HG02623 (cell line): ENCODE measurements around the gene GTPBP4.

Experiments used
- ATAC-seq: cut with Tn5 transposase; IDR thresholded peaks from one replicate; pipeline ENCODE4 v1.9.1; 2021; ENCODE audit warnings: moderate library complexity; ENCODE audit not compliant: unreplicated experiment

Gene GTPBP4

DNA sequence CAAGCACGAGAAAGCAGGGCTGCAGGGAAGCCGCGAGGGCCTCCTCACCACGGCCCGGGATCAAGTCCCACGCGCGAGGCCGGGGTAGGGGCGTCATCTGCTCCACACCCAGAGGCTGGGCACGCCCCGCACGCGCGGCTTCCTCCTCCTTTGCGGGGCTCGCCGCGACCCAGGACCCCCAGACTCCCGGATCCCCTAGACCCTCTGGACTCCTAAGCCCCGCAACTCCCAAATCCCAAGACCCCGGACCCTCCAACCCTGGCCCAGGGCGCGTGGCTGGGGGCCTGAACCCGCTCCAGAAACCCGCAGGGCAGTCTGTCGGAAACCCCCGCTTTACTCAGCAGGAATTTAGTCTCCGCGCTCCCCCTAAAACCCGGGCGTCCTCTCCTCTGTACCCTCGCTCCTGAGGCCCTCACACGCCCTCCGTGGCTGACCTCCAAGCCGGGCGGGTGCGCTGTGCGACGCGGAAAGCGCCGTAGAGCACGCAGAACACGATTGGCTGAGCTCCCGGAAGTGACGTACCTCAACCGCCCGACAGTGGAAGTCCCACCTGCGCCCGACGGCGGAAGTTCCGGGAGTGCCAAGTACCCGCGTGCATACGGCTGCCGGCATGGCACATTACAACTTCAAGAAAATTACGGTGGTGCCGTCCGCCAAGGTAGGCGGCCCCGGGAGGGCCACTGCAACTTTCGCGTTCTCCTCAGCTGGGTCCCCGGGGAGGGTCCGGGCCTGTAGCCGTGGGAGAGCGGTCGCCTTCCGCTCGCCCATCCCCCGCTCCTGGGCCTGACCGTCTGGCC lies at the start of gene GTPBP4:
Gene GTPBP4 (plus strand): TSS at position 565 of the 797 bp plus-strand sequence. CDS start 46 bp downstream, at position 611.
- ATAC-seq = peak; percentile 93

DNA sequence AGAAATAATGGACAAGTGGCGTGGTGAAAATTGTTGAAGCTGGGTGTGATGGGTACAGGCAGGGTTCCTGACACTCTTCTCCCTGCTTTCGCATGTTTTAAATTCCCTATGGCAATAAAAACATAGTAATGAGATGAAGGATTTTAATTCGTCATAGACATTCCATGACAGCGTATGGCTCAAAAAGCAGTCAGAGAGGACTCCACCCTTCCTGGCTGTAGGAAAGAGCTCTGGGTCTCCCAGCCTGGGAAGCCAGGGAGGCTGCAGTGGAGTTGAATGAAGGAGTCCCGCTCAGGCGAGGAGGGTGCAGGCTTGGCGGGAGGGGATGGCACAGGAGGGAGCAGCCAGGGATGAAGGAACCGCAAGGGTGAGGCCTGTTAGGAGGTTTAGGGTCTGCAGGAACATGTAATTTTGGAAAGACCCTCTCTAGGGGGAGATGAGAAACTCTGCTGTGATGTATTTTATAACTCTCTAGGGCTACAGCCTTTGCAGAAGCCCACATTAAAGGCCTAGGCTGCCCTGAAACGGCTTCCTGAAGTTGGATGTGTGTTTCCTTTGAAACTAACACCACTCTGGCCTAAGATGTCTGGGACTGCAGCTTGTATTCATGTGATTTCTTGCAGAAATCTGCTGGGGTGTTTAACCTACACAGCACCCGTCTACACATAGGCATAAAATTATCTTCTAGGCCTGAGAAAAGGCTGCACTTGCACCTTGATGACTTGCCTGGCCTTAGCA lies 49.1 kb upstream of the GTPBP4 start:
- no peak for ATAC-seq

DNA sequence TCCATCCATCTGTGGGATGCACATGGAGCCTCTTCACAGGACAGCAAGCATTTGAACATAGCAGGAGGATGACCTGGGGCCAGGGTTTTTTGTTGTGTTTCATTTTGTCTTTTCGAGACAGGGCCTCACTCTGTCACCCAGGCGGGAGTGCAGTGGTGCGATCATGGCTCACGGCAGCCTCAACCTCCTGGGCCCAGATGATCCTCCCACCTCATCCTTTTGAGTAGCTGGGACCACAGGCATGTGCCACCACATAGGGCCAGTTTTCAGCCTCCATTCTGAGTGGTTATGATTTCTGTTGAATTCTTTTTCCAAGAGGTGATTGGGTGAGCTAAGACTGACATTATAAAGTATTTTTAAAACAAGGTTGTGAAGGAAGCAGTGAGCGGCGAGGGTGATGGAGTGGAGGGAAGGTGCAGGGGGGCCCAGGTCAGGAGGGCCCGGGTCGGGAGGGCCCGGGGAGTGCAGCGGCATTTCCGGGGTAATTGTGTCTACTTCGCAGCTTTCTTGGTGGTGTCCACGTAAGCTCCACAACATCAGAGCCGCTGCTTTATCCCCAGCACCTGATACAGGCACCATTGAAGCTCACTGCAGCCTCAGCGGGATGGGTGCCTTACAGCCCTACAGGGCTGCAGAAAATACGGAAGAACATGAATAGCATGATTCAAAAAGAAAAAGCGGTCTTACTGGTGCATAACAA lies 44.8 kb upstream of the GTPBP4 start:
- ATAC-seq = no peak

DNA sequence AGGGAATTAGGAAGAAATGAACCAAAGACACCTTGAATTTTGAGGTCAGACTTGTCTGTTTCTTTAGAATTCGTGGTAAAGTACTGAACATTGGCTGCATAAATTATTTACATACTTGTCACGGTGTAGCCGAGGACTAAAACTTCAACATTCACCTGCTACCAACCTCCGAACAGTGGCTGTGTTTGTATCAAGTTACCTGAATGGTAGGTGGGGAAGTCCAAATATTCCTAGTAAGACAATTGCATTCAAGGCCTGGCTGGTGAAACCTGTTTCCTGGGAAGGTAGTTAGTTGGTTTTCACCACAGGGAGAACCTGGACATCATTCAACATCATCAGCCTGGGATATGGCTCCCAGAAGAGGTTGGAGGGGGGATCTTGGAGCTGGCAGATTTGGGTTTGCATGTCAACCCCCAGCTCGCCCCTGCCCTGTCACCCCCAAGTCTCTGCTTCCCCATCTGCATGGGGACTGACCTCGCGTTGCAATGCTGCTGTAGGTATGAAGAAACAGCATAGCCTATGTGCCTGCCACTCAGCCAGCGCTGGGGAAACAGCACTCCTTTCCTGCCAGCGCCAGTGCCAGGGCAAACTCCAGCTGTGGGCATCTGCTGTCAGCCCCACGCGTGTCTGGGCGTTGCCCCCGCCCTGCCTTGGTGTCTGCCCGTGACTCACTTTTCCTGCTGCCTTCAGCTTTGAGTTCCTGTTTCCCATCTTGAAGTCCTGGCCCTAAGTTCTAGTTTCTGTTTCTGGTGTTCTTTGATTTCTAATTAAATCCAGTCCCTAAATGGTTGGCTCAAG lies 44.0 kb upstream of the GTPBP4 start:
- no peak for ATAC-seq

DNA sequence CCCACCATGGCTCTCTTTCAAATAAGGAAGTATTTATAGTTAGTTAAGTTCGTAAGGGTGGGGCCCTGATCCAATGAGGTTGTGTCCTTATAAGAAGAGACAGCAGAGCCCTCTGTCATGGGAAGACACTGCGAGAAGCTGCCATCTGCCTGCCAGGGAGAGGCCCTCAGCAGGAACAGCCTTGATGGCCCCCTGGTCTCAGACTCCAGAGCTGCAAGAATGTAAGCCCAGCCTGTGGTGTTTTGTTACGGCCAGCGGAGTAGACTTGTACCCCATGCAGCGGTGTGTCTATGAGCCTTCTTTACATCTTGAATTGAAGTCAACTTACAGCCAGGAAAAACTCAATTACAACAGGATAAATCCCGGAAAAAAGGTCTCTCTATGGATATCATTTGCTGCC lies 42.5 kb upstream of the GTPBP4 start:
- ATAC-seq = no peak

DNA sequence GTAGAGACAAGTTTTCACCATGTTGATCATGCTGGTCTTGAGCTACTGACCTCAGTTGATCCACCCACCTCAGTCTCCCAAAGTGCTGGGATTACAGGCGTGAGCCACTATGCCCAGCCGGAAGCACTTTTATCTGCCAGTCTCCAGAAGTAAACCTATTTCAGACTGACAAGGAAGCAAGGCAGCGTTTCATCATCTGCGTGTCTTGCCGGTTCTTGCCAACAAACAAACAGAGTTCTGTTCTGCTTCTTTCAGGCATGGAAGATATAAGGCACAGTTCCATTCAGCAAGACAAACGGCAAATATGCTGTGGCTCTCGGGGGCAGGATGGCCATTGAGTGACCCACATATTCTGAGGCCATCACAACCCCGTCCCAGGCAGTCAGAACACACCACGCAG lies 41.2 kb upstream of the GTPBP4 start:
- ATAC-seq = no peak

DNA sequence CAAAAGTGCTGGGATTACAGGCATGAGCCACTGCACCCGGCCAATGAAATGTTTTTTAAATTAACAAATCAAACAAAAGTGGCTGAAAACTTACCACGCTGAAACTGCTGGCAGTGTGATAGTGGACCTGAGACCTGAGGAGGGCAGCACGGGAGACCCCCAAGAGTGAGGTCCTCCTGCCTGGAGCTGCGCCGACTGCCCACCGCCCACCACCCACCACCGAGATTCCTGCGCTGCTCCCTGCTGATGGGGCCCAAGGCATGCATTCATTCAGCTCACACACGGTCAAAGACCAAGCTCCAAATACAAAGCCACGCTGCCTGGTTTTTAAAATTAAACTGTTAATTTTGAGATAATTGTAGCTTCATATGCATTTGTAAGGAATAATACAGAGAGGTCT lies 40.4 kb upstream of the GTPBP4 start:
- no peak for ATAC-seq

DNA sequence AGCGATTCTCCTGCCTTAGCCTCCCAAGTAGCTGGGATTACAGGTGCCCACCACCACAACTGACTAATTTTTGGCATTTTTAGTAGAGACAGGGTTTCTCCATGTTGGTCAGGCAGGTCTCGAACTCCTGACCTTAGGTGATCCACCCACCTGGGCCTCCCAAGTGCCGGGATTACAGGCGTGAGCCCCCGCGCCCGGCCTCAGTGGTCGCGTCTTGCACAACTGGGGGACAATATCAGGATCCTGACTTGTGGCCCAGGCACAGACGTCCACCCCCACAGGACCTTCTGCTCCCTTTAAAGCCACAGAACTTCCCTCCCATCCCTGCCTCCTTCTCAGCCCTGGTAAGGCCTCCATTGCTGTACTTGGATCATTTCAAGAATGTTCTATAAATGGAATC lies 39.9 kb upstream of the GTPBP4 start:
- no peak for ATAC-seq

DNA sequence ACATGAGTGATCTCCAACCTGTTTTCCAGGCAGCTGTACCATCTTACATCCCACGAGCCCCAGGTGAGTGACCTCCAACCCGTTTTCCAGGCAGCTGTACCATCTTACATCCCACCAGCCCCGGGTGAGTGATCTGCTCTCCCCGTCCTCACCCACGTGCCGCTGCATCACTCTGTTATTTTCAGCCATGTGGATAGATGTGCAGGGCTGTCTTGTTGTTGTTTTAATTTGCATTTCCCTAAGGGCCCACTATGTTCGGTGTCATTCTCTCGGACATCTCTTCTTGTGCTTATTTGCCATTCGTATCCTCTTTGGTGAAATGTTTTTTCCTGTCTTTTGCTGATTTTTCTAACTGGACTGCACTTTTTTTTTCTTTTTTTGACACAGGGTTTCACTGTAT lies 38.8 kb upstream of the GTPBP4 start:
- no peak for ATAC-seq

DNA sequence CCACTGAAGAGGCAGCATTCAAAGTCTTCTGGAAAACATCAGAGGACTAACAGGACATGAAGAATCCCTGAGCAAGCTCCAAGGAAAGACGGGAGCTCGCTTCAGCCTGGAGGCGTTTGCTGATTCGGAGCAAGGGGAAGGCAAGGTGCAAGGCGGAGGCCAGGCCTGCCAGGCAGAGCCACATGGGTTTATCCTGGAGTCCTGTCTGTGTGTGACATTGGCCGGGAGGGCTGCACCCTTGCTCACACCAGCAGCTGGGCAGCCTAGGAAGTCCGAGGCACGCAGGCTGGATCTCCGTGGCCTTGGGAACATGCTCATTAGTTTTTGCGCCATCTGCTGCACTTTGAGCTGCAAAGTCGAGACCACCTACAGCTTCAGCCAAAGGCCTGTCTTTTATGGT lies 34.4 kb upstream of the GTPBP4 start:
- no peak for ATAC-seq

DNA sequence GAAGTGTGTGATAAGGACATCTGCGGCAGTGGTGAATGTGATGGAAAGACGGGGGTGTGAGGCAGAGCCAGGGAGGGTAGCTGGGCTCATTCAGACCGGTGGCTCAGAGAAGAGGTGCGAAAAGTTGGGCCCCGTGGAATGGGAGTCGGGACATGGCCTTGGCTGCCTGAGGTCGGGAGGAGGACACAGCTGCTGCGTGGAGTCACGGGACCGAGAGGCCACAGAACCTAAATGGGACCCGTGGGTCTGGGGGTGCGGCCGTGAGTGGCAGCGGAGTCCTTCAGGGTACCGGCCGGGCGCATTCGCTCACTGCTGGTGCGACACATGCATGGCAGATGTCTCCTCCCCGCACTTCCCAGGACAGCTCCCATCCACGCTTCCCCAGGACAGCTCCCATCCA lies 33.8 kb upstream of the GTPBP4 start:
- no peak for ATAC-seq

DNA sequence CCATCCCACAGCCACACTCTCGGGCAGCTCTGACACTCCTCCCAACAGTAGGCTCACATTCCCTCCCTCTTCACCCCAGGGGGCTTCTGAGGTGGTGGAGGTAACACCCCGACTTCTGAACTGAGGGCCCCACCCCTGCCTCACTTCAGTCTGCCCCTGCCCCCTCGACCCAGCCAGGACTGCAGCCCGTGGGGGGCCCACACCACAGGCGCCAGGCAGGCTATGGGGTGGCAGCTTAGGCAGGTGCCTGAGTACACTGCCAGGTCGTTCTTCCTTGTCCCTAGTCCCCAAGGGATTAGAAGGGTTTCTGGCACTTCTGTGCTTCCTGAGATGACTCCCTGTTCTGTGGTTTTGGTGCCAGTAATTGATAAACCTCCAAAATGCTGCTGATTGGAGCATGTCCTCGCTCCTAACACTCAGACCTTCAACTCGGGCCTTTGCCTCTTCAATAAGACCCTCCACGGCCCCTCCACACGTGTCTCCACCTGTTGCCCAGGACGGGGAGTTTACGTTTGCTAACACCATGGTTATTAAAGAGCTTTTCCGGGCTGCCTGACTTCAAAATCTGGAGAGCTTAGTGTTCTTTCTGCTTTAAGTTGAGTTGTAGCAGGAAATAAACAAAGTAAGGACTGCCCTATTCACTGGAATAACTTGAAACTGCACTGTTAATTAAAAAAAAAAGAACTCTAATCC lies 33.0 kb upstream of the GTPBP4 start:
- ATAC-seq = no peak

DNA sequence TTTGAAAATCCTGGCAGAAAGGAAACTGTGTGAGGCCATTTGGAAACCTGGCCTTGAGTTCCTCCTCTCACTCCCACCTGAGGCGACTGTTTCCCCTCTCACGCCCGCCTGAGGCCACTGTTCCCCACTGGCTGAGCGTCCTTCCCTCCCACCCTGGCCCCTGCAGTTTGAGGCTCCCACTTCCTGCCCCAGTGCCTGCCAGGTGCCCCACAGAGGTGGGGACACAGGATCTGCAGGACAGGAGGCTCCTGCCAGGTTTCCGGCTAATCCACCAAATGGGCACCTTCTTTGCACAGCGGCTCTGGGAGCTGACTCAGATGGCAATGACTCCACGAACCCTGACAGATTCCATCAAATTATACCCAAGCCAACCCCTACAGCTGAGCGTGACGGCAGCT lies 32.4 kb upstream of the GTPBP4 start:
- ATAC-seq = no peak

DNA sequence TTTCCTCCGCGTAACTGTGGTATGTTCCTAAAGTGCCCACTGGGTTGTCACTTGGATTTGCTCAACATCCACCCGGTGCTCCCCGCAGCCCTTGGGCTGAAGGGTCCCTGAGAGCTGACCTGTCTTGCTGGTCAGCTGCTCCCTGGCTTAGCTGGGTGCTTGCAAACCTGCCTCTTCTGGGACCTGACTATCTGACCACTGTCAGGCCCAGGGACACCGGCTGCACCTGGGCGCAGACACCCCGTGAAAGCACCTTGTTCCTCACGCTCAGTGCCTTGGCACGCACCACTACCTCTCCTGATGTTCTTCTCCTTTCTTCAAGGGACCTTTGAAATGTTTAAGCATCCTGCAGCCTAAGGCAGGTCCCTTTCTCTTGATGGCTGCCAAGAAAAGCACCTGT lies 30.1 kb upstream of the GTPBP4 start:
- no peak for ATAC-seq

DNA sequence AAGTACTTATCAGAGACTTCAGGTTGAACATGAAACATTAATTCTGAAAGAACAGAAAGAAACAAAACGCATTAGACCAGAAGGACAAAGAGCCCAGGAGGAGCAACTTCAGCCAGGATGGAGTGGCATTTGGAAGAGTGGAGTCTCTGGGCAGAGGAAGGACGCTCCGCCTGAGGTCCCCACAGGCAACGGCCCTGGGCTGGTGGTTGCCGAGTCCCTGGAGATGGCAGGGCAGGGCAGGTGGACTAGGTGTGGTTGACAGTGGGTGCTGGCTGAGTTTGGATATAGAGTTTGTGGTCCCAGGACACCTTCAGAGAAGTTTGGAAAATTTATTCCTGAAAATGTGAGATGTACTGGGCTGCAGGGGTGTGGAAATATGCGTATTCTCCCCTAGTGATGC lies 29.4 kb upstream of the GTPBP4 start:
- no peak for ATAC-seq

DNA sequence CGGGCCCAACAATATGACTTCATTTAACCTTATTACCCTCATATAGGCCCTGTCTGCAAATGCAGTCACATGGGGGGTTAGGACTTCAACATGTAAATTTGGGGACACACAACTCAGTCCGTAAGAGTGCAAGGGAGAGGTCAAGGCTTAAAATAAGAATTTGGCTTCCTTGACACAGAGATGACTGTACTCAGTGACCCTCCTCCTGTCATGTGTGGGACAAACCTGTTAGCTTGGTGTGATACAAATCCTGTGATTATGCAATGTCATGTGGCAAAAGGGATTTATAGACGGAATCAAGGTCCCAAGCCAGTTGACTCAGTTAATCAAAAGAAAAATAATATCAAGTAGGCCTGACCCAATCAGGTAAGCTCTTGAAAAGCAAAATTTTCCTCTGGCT lies 25.9 kb upstream of the GTPBP4 start:
- no peak for ATAC-seq

DNA sequence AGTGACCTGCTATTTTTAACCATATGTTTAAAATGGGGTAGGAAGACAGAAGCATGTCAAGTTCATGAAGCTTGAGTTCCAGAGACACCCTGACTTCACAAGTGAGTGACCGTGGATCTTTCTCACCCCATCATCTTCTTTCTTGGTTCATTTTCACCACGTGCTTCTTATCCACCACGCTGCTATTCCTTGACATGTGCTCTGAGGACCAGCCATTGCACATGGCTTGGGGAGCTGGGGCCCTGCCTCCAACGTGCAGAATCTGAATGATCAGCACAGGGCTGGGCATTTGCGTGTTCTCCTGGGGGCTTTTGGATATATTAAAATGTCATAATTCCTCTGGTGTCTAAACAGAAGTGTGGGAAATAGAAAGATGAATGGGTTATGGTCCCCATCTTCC lies 25.0 kb upstream of the GTPBP4 start:
- no peak for ATAC-seq

DNA sequence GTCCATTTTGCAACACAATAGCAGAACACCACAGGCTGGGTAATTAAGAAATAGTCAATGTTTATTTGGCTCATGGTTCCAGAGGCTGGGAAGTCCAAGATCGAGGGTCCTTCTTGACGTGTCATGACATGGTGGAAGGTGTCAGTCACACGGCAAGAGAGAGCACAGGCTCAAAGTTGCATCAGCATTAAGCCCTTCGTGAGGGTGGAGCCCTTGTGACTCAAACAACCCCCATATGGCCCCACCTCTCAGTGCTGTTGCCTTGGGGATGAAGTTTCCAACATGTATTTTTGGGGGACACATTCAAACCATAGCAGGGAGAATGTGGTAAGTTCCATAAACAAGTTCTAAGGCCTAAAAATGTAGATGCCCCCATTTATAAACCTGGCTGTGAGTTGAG lies 24.6 kb upstream of the GTPBP4 start:
- ATAC-seq = no peak

DNA sequence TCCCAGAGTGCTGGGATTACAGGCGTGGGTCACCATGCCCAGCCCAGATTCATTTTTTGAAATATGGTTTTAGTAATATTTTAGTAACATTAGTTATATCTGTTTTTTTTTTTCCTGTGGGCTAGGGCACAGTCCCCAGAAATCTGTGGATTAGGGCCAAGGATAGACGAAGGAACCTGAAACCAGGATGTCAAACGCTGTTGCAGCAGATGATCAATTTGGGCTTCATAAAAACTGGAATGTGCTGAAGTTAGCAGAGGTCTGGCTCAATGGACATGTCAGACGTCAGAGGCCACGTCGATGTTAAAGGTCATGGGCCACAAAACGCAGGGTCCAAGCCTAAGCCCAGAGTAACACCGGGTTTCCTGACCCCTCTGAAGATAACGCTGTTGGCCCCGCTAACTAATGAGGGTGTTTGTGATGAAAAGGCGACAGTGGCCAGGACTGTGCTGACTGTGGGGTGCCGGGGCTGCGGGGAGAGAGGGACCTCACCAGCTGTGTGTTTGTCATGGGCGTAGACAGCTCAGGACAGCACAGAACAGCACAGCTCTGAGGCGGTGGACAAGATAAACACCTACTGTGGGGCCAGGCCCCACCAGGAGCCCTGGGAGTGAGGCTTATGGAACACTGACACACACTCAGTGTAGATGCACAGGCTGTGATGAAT lies 23.8 kb upstream of the GTPBP4 start:
- no peak for ATAC-seq

DNA sequence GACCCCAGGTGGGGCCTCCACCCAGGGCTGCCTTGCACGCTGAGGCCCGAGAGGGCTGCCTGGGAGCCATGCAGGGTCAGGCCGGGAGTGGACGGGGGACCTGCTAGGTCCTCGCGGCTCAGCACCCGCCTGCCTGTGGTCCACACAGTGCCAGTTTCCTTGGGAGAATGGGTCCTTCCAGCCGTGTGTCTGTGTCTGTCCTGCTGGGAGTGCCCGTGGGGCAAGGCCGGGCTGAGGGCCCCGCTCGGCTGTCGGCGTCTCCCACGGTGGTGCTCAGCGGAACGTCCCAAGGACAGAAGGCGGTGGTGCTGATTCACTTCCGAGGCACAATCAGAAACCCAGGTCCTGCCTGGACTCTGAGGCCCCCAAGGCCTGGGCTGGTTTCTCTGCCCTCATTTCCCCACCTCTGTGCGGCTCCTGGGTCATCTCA lies 23.2 kb upstream of the GTPBP4 start:
- ATAC-seq = no peak
